NCI-H345 (cell line): ENCODE results near the gene OPCML.

ENCODE experiments used
- DNase-seq: peaks from one replicate; lab custom pipeline; 2025; lab: John Stamatoyannopoulos, UW

The OPCML gene

DNA sequence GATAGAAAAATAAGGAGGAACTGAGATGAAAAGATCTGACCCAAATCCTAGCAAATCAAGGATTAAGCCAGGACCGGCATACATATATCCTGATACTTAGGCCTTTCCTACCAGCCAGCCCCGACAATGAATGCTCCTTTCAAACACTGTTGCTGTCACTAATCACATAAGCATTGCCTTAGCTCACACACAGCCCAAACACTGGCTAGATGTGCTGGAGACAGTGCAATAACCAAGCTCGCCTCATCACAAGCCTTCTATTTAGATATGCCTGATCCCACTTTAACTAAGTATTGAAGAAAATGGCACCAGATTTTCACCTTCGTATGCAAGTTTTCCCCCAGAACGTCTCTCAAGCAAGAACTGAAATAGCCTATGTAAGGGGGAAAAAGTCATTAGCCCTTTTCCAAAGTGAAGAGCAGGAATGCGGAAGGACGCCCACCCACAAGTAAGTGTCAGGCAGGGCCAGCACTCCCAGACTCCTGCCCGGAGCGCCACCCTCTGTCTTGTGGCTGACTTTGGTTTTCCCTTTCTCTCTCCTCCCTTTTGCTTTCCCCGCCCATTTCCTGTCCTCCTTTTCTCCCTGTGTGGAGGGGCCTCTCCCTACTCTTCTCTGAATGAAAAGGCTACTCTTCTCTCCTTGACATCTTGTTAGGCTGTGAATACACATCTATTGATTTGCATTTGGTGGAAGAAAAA is 8.9 kb upstream of the OPCML start:
- DNase-seq: no peak

- no peak for DNase-seq
Measured at GRCh38 chr11:133536198-133536597, 3.9 kb upstream of the OPCML start.

- DNase-seq: no peak
Measured at GRCh38 chr11:133533205-133533604, 904 bp upstream of the OPCML start.

DNA sequence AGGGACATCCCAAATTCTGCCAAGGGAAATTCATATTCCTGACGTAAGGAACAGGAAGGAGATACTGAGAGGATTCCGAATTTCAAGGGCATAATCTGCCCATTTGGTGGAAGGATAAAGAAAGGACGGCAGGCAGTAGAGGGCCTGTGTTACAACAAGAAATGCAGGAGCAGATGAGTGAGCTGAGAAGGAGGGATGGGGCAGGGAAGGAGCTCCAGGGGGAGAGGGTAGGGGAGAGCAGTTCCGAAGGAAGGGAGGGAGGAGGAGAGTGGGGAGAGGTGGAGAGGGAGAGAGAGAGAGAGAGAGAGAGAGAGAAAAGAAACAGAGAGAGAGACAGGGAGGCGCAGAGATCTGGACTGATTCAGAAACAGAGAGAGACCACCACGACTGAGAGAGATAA is 843 bp downstream of the OPCML start:
- no peak for DNase-seq

GRCh38 chr11:133530501-133530835 is 1.8 kb downstream of the OPCML start:
- DNase-seq: no peak

DNA sequence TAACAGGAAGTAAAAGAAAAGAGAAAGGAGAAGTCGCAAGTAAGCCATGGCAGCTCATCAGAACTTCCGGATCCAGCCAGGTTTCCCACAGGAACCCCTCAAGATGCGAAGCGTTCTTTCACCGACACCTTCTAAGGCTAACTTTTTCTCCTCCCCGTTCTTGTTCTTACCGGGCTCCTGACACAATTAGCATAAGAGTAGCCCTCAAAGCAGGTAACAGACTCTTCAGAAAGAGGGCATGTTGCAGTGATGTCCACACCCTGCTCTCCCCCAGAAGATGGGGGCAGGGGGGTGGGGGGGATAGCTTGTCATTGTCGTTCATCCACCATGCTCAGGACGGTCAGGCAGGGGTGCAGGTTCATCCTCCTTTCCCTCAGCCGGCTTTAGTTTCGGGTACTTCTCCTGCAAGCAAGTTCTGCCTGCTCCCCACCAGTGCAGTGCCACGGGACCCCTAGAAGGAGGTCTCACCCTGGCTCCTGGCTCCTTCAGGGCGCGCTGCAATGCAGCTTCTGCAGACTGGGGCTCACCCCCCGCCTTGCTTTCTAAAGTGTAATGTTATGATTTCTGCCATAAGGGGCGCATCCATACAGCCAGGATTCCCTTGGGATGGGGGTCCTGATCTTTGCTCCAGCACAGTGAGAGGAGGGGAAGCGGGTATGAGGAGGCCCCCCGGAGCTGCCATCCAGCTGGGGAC is 2.3 kb downstream of the OPCML start:
- DNase-seq: no peak

GRCh38 chr11:133526790-133527189 is 5.5 kb downstream of the OPCML start:
- no peak for DNase-seq

DNA sequence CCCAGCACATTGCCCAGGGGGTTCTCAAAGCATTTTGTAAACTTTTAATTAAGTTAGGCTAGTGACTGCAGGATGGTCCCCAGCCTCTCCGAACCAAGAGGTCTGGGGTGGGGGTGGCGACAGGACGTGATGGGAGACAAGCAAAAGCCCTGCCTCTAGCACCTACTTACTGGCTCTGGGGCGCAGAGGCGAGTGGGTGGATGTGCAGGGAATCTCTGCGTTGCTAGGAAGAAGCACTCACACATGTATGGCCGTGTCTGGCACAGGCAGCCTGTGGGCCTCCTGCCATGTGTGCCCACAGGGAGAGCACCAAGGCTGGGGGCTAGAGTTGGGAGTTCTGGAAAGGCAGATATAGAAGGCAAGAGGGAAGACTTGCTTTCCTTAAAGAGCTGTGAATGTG is 6.3 kb downstream of the OPCML start:
- DNase-seq: no peak

DNA sequence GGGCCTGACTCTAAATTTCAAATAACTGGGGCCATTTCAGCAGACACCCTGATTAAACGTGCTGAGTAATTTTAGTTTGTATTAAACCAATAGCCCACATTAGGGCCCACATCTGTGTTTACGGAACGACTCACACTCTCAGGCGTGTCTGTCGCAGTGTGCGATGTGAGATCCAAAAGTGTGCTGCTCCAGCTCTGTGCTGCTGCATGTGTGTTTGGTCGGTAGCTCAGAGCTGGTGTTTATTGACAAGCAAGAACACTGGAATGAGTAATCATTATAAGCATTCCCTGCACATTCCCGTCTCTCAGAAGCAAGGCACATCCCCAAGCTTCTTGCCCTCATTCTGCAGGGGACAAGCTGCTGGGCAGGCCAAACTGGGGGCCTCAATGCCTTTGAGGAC is 7.8 kb downstream of the OPCML start:
- DNase-seq: no peak

GRCh38 chr11:133522344-133522743 is 10.0 kb downstream of the OPCML start:
- no peak for DNase-seq

DNA sequence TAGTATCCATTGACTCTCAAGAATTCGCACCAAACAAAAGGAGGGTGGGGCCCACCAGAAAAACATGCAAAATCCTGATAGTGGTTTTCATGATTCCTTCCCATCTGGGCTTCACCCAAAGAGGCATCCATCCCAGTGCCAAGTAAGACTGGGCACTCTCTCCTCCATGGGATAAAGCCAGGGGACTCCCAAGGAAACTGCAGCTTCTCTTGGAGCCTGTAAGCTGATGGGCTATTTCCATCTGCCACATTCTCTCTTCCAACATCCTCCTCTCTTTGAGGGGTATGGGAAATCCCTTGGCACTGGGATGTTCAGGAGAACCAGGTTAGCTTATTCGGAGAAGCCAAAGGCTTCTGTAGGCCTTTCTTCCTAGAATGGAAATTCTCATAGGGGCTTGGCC is 10.8 kb downstream of the OPCML start:
- no peak for DNase-seq

DNA sequence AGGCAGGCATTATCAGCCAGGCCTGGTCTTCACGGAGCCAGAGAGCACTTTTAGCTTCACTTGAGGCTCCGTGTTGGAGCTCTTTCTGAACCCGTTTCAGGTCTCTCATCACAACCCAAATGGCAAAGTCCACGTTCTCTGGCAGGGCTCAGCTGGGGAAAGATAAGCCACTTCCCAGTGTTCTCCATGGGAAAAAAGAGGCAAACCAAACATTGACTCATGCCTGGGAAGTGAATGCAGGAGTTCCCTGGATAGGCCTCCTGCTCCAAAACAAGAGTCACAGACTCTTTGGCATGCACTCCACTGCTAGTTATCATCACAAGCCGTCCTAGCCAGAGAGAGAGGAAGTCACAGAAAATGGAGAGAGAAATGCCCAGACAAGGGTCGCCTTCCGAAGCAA is 11.6 kb downstream of the OPCML start:
- no peak for DNase-seq

- no peak for DNase-seq
Measured at GRCh38 chr11:133519560-133519959, 12.7 kb downstream of the OPCML start.

DNA sequence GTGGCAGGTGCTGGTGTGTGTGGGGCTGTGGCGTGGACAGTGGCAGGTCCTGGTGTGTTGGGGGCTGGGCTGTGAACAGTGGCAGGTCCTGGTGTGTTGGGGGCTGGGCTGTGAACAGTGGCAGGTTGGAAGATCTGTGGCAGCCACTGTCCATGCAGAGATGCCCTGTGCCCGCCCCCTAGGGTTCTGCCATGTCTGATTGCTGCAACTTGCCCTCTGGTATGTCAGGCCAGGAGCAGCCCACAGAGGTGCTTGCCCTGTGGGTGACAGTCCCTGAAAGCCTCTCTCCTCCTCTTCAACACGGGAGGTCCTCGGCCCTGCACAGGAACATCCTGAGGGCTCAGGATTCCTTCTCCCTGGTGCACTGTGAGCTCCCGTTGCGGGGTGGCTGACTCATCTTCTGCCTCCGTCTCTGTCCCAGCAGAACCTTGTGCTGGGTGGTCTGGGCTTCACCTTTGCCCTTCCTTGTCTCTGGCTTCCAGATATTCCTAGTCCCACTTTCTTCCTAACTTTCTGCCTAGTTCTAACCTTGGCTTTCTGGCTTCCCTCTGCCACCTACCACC is 13.5 kb downstream of the OPCML start:
- DNase-seq: no peak

- no peak for DNase-seq
Measured at GRCh38 chr11:133516845-133517244, 15.5 kb downstream of the OPCML start.

- DNase-seq: peak; percentile 10
Measured at GRCh38 chr11:133515107-133515506, 17.2 kb downstream of the OPCML start.

DNA sequence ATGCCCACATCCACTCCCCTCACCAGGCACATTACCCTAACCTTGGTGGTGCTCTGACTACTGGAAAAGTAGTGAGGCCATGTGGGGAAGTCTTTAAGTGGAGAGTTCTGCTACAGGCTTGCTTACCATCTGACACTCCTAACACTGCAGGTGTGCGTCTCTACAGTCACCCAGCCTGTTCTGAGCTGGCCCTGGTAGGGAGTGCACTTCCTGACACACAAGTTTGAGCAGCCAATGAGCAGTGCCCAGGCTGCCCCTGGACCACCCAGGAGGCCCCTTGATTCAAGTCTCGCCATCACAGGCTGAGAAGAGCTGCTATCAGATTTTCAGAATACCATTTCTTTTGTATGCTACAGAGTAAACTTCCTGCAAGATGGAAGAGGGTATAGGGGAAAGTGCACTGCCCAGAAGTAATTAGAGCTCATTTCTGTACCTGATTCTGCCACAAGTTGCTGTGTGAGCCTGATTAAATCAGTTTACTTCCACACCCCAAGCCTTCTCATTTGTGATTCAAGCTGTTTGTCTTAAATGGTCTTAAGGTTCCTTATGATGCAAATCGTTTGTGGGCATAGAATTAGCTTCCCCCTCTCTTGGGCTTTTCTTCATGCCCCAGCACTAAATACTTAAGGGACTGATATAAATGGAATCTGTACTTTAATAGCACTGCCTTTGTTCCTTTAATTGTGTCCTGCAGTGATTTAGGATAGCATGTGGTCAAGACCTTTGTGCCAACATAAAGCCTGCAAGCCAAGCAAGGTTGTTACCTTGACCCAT is 22.2 kb downstream of the OPCML start:
- DNase-seq: no peak

- no peak for DNase-seq
Measured at GRCh38 chr11:133508468-133508867, 23.8 kb downstream of the OPCML start.

DNA sequence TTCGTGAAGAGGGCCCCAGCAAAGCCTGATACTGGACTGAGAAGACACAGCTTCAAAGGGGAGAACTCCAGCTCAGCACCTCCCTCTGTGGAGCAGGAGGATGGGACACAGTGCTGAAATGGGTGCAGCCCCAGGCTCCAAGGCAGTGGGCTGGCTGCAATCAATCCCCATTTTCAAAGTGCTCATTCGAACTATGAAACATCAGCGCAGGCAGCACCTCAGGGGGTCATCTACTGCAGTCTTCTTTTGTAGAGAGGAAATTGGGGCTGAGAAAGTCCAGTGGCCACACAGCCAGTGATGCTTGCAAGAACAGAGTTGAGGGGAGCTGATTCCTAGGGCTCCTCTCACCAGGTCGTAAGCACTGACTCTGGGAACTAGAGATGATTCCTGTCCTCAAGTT is 25.1 kb downstream of the OPCML start:
- DNase-seq: no peak

DNA sequence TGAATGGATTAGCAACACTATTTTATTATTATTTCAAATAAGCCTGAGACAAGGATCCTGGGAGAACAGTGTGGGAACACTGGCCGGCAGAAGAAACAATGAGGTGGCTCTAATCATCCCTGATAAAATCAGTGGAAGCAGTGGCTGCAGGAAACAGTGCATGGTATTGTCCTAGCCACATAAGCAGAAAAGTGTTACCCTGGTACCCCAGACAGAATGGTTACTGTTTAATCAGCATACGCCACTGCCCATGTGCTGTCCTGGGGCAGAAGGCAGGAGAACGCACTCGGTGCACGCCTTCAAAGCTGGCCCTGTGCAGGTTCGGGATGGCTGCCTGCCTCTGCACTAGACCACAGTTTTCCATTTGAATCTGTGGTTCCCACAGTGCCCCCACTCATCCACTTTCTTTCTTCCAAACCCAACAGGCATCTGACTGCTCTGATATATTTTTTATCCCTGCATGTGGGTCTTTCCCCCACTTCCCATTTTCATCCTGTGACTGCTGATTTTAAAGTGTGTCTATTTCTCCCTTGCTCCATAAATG is 25.7 kb downstream of the OPCML start:
- DNase-seq: no peak

DNA sequence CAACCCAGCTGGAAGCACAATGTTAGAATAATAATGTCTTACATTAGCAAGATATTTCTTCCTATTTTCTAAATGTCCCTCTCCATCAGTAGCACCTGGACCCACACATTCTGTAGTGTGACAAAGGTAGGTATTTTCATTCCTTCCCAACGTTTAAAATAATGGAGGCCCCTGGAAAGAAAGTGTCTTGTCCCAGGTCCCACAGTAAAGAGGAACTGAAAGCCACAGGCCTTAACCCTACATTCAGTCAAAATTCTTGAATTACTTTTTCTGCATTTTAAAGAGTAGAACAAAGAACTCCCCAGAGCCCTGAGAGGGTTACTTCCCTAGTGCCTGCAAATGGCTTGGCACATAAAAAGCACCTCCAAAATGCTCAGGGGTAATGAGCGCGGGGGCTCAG is 26.3 kb downstream of the OPCML start:
- DNase-seq: no peak

DNA sequence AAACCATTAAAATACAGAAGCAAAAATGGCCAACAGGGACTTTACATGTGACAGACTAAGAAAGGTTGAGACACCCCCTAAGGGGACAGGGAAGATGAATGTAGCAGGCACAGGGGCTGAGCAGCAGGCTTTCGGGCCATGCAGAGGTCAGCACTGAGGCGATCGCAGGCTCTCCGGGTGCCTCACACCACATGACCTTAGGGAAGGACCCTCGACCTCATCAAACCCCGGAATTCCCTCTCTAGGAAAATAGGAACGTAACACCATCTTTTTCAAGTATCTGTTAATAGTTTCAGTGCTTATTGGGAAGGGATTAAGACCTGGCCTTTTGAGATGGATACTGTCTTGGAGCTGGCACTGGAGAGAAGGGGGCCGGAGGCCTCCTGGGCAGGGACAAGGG is 27.4 kb downstream of the OPCML start:
- no peak for DNase-seq

DNA sequence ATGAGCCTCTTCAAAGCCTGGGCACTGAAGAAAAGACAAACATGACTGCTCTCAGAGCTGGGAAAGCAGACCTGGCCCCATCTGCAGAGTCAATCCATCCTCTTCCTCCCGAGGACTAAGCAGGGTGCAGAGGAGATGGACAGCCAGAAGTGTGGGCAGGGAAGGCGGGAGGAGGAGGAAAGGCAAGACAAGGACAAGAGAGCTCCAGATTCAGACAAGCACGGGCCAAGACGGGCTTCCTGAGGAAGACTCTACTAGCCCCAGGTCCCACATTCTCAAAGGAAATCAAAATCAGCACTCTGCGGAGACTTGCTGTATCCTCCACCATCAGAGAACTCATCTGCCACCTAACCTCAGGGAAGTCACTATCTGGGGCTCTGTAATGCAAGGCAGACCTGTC is 28.5 kb downstream of the OPCML start:
- no peak for DNase-seq
